ENCODE data around the gene GCGR.
"Not testable (repeated sequence)": the region's sequence is repeated elsewhere in the genome, so short reads cannot be mapped to it uniquely, and the experiment has no call there.

GCGR gene

GRCh38 chr17:81837641-81838040 is 33.7 kb downstream of the GCGR start:
- TF ChIP-seq POLR2A (IDR thresholded peaks at IDR 0.05; ENCODE audit: low read depth, low read length), result no peak
- TF ChIP-seq POLR2AphosphoS5 (IDR thresholded peaks at IDR 0.05; ENCODE audit: low read depth, low read length), result no peak
- no peak for TF ChIP-seq TAF1 (IDR thresholded peaks at IDR 0.05; ENCODE audit: borderline replicate concordance, low read depth, low read length)
- FAIRE-seq (no peak), DNase-seq (ENCODE audit: insufficient read length) (no peak)

GRCh38 chr17:81838753-81839255 is 34.9 kb downstream of the GCGR start:
- no peak for FAIRE-seq
- TF ChIP-seq POLR2AphosphoS5 (IDR thresholded peaks at IDR 0.05; ENCODE audit: low read depth, low read length) (no peak), TAF1 (IDR thresholded peaks at IDR 0.05; ENCODE audit: borderline replicate concordance, low read depth, low read length) (no peak), POLR2A (IDR thresholded peaks at IDR 0.05; ENCODE audit: low read depth, low read length) (no peak)
- DNase-seq (ENCODE audit: insufficient read length), result no peak

- DNase-seq (ENCODE audit: insufficient read length) (no peak), FAIRE-seq (no peak)
- no peak for TF ChIP-seq POLR2A (IDR thresholded peaks at IDR 0.05; ENCODE audit: low read depth, low read length)
- TF ChIP-seq POLR2AphosphoS5 (IDR thresholded peaks at IDR 0.05; ENCODE audit: low read depth, low read length), result no peak
- TF ChIP-seq TAF1 (IDR thresholded peaks at IDR 0.05; ENCODE audit: borderline replicate concordance, low read depth, low read length), result no peak
These were observed 35.4 kb downstream of the GCGR start for GRCh38 chr17:81839301-81839700.

GRCh38 chr17:81840059-81840458 is 36.1 kb downstream of the GCGR start:
- not testable (repeated sequence) for DNase-seq (ENCODE audit: insufficient read length); FAIRE-seq

- DNase-seq (ENCODE audit: insufficient read length), result no peak
- FAIRE-seq, result no peak
- TF ChIP-seq POLR2A (IDR thresholded peaks at IDR 0.05; ENCODE audit: low read depth, low read length), result no peak
- no peak for TF ChIP-seq POLR2AphosphoS5 (IDR thresholded peaks at IDR 0.05; ENCODE audit: low read depth, low read length)
- TF ChIP-seq TAF1 (IDR thresholded peaks at IDR 0.05; ENCODE audit: borderline replicate concordance, low read depth, low read length), result no peak
These were observed 37.2 kb downstream of the GCGR start for GRCh38 chr17:81840826-81841778.

GRCh38 chr17:81841866-81842265 is 37.9 kb downstream of the GCGR start:
- FAIRE-seq (no peak), DNase-seq (ENCODE audit: insufficient read length) (no peak)
- no peak for TF ChIP-seq TAF1 (IDR thresholded peaks at IDR 0.05; ENCODE audit: borderline replicate concordance, low read depth, low read length)
- TF ChIP-seq POLR2AphosphoS5 (IDR thresholded peaks at IDR 0.05; ENCODE audit: low read depth, low read length), result no peak
- TF ChIP-seq POLR2A (IDR thresholded peaks at IDR 0.05; ENCODE audit: low read depth, low read length), result no peak

- no peak for FAIRE-seq
- no peak for TF ChIP-seq POLR2A (IDR thresholded peaks at IDR 0.05; ENCODE audit: low read depth, low read length)
- TF ChIP-seq TAF1 (IDR thresholded peaks at IDR 0.05; ENCODE audit: borderline replicate concordance, low read depth, low read length), result no peak
- no peak for TF ChIP-seq POLR2AphosphoS5 (IDR thresholded peaks at IDR 0.05; ENCODE audit: low read depth, low read length)
- DNase-seq (ENCODE audit: insufficient read length), result no peak
These were observed 38.4 kb downstream of the GCGR start for GRCh38 chr17:81842378-81842724.

GRCh38 chr17:81842725-81843504 is 39.0 kb downstream of the GCGR start:
- FAIRE-seq (no peak), DNase-seq (ENCODE audit: insufficient read length) (no peak)
- TF ChIP-seq POLR2AphosphoS5 (IDR thresholded peaks at IDR 0.05; ENCODE audit: low read depth, low read length) (no peak; the same call in 1 of the 2 replicates), POLR2A (IDR thresholded peaks at IDR 0.05; ENCODE audit: low read depth, low read length) (peak; percentile 11; the same call in 1 of the 2 replicates), TAF1 (IDR thresholded peaks at IDR 0.05; ENCODE audit: borderline replicate concordance, low read depth, low read length) (no peak)

- TF ChIP-seq POLR2A (IDR thresholded peaks at IDR 0.05; ENCODE audit: low read depth, low read length), result no peak
- no peak for FAIRE-seq
- no peak for DNase-seq (ENCODE audit: insufficient read length)
These were observed 39.9 kb downstream of the GCGR start for GRCh38 chr17:81843713-81844326.

- no peak for TF ChIP-seq TAF1 (IDR thresholded peaks at IDR 0.05; ENCODE audit: borderline replicate concordance, low read depth, low read length)
- TF ChIP-seq POLR2A (IDR thresholded peaks at IDR 0.05; ENCODE audit: low read depth, low read length), result no peak; the same call in 1 of the 2 replicates
- no peak for TF ChIP-seq POLR2AphosphoS5 (IDR thresholded peaks at IDR 0.05; ENCODE audit: low read depth, low read length)
- FAIRE-seq (no peak), DNase-seq (ENCODE audit: insufficient read length) (no peak)
These were observed 40.4 kb downstream of the GCGR start for GRCh38 chr17:81844327-81844851.

- FAIRE-seq, result no peak
- no peak for TF ChIP-seq TAF1 (IDR thresholded peaks at IDR 0.05; ENCODE audit: borderline replicate concordance, low read depth, low read length)
- no peak for TF ChIP-seq POLR2A (IDR thresholded peaks at IDR 0.05; ENCODE audit: low read depth, low read length)
- TF ChIP-seq POLR2AphosphoS5 (IDR thresholded peaks at IDR 0.05; ENCODE audit: low read depth, low read length), result no peak
These were observed 40.9 kb downstream of the GCGR start for GRCh38 chr17:81844887-81845286.

More at GRCh38 chr17:81844887-81845286, 40.9 kb downstream of the GCGR start:
- no peak for DNase-seq (ENCODE audit: insufficient read length)

Measured in GM12892 (cell line).